ENCODE data around the gene MOCS3.

The MOCS3 gene

GRCh38 chr20:50958615-50959542 lies at the start of gene MOCS3:
Gene MOCS3, plus strand, starts transcription at chr20:50958818. Its CDS starts 25 bp downstream, at chr20:50958843.
- DNase-seq: peak; percentile 92

DNA sequence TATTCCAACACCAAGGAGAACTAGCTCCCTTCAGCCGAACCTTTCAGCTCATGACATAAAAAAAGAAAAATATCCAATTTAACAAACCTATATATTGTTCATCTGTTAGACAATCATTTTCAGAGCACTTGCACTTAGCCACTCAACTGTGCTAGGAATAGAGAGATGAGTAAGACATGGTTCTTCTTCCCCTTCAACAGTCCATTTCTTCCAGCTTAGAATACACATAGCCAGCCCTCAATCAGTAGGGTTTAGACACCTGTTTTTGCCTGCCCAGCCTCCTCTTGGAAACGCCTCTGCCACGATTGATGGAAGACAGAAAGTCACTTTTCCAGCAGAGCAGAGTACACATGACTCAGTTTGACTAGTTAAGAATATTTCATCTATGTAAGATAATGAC lies 49.2 kb upstream of the MOCS3 start:
- DNase-seq: no peak

DNA sequence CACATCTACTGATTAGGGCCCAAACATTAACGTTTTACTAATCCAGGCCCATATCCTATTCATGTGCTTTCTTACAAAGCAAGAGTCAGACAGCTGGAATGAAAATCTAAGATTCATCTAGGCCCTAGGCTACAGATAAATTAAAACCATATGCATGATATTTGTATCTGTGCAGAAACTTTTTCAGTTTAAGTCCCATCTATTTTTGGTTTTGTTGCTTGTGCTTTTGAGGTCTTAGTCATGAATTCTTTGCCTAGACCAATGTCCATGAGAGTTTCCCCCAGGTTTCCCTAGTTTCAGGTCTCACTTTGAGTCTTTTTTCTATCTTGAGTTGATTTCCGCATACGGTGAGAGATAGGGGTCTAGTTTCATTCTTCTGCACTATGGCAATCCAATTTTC lies 47.6 kb upstream of the MOCS3 start:
- no peak for DNase-seq

- DNase-seq: no peak
Measured at GRCh38 chr20:50911716-50912115, 46.9 kb upstream of the MOCS3 start.

DNA sequence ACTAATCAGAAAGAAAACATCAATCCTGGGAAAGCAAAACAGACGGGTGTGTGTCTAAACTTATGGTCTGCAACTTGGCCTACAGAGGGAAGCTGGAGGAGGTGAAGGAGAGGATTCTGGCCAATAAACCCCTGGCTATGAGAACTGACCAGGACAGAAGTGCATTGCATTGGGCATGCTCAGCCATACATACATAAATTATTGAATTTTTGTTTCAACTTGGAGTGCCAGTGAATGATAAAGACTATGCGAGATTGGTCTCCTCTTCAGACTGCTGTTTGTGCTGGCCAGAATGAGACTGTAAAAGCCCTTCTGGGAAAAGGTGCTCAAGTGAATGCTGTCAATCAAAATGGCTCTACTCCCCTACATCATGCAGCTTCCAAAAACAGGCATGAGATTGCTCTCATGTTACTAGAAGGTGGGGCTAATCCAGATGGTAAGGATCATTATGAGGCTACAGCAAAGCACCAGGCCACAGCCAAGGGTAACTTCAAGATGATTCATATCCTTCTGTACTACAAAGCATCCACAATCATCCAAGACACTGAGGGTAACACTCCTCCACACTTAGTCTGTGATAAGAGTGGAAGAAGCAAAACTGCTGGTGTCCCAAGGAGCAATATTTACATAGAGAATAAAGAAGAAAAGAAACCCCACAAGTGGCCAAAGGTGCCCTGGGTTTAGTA lies 44.8 kb upstream of the MOCS3 start:
- no peak for DNase-seq

DNA sequence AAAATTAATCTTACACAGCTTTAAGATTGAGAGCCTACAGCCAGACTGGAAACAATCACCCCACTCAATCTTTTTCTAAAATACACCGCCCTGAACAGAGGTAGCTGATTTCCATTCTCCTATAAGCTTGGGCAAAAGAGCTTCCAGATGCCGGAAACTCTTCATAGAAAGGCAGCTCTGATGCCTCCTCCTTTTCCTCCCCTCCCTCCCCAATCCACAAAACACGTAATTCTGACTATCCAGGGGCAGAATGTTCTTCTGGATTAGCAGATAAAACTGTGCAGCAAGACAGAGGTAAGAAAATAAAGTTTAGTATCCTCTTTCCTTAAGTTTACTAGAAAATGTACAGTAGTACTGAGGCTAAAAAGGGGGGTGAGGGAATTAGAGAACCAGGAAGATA lies 43.2 kb upstream of the MOCS3 start:
- DNase-seq: no peak

DNA sequence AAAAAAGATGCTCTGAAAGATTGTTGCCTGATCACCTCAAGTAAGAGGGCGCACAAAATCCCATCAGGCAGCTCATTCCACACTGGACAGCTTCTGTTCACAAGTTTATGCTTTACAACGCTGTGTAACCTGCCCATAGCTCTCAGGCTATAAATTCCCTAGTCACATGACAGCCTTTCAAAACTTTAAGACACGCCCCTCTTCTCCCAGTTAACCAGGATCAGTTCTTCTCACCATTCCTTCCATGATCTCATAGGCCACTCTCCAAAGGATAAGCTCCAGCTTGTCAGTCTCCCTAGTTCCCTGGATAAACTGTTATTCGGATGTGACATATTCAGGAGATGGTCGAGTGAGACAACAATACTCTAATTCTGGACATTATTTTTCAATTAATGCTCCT lies 42.4 kb upstream of the MOCS3 start:
- no peak for DNase-seq

DNA sequence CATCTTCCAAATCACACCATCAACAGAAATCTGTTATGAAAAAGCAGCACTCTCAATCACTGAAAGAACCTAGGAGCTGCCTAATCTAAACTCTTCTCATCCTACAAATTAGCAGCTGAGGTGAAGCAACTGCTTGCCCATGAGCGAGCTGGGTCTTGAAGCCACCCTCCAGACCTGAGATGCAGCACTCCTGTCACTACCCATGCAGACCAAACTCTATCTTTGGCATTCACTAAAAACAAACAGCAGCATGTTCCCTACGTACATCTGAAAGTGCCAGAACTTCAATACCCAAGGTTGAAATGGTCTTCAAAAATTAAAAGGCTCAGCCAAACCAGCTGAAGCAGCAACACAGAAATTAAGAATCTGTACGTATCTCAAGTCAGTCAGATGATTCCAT lies 41.7 kb upstream of the MOCS3 start:
- no peak for DNase-seq

GRCh38 chr20:50918403-50918802 lies 40.2 kb upstream of the MOCS3 start:
- DNase-seq: no peak

DNA sequence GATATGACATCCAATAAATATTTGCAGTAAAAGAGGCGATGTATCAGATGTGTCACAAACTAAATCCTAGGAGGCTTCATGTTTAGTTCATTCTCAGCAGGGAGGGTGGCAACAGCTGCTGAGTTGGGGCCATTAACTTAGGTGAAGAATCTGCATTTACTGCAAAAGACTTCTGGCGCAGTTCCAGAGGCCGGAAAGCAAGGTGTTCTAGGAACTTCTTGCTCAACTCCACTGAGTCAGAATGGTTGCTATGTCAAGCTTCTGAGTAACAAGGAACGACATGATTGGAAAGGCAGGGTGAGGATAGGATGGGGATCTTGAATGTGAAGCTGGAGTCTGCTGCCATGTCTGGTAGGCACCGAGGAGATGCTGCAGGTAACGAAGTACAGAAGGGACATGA lies 39.1 kb upstream of the MOCS3 start:
- no peak for DNase-seq

- DNase-seq: peak; percentile 33
Measured at GRCh38 chr20:50920997-50921396, 37.6 kb upstream of the MOCS3 start.

GRCh38 chr20:50921803-50922501 lies 36.7 kb upstream of the MOCS3 start:
- no peak for DNase-seq

DNA sequence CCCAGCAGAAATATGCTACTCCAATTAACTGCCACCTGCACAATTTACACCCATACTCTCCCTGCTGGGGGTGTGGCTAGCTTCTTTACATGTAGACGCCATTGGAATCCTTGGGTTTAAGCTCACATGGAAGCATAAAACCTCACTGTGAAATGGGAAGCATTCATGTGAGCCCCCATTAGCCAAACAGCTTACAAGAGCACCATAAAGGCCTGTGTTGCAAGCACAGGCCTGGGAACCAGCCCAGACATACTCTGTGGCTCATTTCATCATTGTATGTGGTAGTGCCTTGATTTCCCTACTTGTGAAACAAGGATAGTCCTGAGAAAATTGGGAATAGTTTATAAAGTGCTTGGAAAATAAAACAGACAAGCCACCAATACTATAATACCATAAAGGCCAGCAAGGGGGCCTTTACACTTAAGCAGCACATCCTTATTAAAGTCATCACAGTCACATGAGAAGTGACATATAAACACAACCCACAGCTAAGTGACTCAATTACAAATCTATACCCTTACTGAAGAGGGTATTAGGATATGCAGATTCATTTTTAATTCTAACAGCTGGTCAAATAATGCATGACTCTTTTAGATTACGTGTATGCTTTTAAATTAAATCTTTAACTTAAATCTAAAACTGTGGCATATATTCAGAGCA lies 34.2 kb upstream of the MOCS3 start:
- no peak for DNase-seq

GRCh38 chr20:50926530-50926929 lies 32.1 kb upstream of the MOCS3 start:
- DNase-seq: no peak

GRCh38 chr20:50928469-50928868 lies 30.1 kb upstream of the MOCS3 start:
- no peak for DNase-seq

GRCh38 chr20:50929299-50930138 lies 29.1 kb upstream of the MOCS3 start:
- DNase-seq: peak; percentile 95

GRCh38 chr20:50930139-50930975 lies 28.3 kb upstream of the MOCS3 start:
- DNase-seq: peak; percentile 10

- no peak for DNase-seq
Measured at GRCh38 chr20:50930976-50931305, 27.7 kb upstream of the MOCS3 start.

GRCh38 chr20:50931306-50932015 lies 27.2 kb upstream of the MOCS3 start, which contains the start of gene ADNP:
Gene ADNP, minus strand, starts transcription at chr20:50931437. Its CDS starts 27,441 bp downstream, at chr20:50903996.
- DNase-seq: peak; percentile 94

GRCh38 chr20:50932016-50932485 lies 26.6 kb upstream of the MOCS3 start:
- no peak for DNase-seq

Measured in CD4-positive, alpha-beta T cell treated with Interleukin-17A for 1 hour (primary cell).